ENCODE measurements around the gene HSD17B2.
"Not testable (repeated sequence)": the region's sequence is repeated elsewhere in the genome, so short reads cannot be mapped to it uniquely, and the experiment has no call there.

The HSD17B2 gene

GRCh38 chr16:82074019-82074558, 39.0 kb downstream of the HSD17B2 start:
- no peak overlapping the region for H3K4me3 ChIP-seq (ENCODE audit: low read depth, low read length)

- no peak overlapping the region for H3K4me3 ChIP-seq (ENCODE audit: low read depth, low read length)
Measured at GRCh38 chr16:82078125-82078524, 43.1 kb downstream of the HSD17B2 start.

GRCh38 chr16:82079892-82080291, 44.8 kb downstream of the HSD17B2 start:
- H3K4me3 ChIP-seq (ENCODE audit: low read depth, low read length) = no peak overlapping the region

- H3K4me3 ChIP-seq (ENCODE audit: low read depth, low read length) = no peak overlapping the region
Measured at GRCh38 chr16:82081264-82081663, 46.2 kb downstream of the HSD17B2 start.

GRCh38 chr16:82082097-82082496, 47.0 kb downstream of the HSD17B2 start:
- H3K4me3 ChIP-seq (ENCODE audit: low read depth, low read length) = no peak overlapping the region

GRCh38 chr16:82082543-82083244, 47.6 kb downstream of the HSD17B2 start:
- H3K4me3 ChIP-seq (ENCODE audit: low read depth, low read length) = no peak overlapping the region

- no peak overlapping the region for H3K4me3 ChIP-seq (ENCODE audit: low read depth, low read length)
Measured at GRCh38 chr16:82083710-82084353, 48.8 kb downstream of the HSD17B2 start.

- no peak overlapping the region for H3K4me3 ChIP-seq (ENCODE audit: low read depth, low read length)
Measured at GRCh38 chr16:82085011-82085779, 50.1 kb downstream of the HSD17B2 start.

- no peak overlapping the region for H3K4me3 ChIP-seq (ENCODE audit: low read depth, low read length)
Measured at GRCh38 chr16:82088483-82088882, 53.4 kb downstream of the HSD17B2 start.

GRCh38 chr16:82091241-82091640, 56.2 kb downstream of the HSD17B2 start:
- no peak overlapping the region for H3K4me3 ChIP-seq (ENCODE audit: low read depth, low read length)

- no peak overlapping the region for H3K4me3 ChIP-seq (ENCODE audit: low read depth, low read length)
Measured at GRCh38 chr16:82092711-82093110, 57.7 kb downstream of the HSD17B2 start.

- no peak overlapping the region for H3K4me3 ChIP-seq (ENCODE audit: low read depth, low read length)
Measured at GRCh38 chr16:82093666-82094300, 58.7 kb downstream of the HSD17B2 start.

- H3K4me3 ChIP-seq (ENCODE audit: low read depth, low read length) = no peak overlapping the region
Measured at GRCh38 chr16:82094942-82095540, 60.0 kb downstream of the HSD17B2 start.

- no peak overlapping the region for H3K4me3 ChIP-seq (ENCODE audit: low read depth, low read length)
Measured at GRCh38 chr16:82096641-82097040, 61.6 kb downstream of the HSD17B2 start.

- no peak overlapping the region for H3K4me3 ChIP-seq (ENCODE audit: low read depth, low read length)
Measured at GRCh38 chr16:82105107-82105506, 70.1 kb downstream of the HSD17B2 start.

GRCh38 chr16:82108100-82108499, 73.0 kb downstream of the HSD17B2 start:
- no peak overlapping the region for H3K4me3 ChIP-seq (ENCODE audit: low read depth, low read length)

GRCh38 chr16:82108774-82109173, 73.7 kb downstream of the HSD17B2 start:
- H3K4me3 ChIP-seq (ENCODE audit: low read depth, low read length) = no peak overlapping the region

GRCh38 chr16:82109266-82109665, 74.2 kb downstream of the HSD17B2 start:
- not testable (repeated sequence) for H3K4me3 ChIP-seq (ENCODE audit: low read depth, low read length)

- H3K4me3 ChIP-seq (ENCODE audit: low read depth, low read length) = no peak overlapping the region
Measured at GRCh38 chr16:82111944-82112343, 76.9 kb downstream of the HSD17B2 start.

GRCh38 chr16:82113741-82114140, 78.7 kb downstream of the HSD17B2 start:
- H3K4me3 ChIP-seq (ENCODE audit: low read depth, low read length) = no peak overlapping the region

GRCh38 chr16:82116535-82116934, 81.5 kb downstream of the HSD17B2 start:
- H3K4me3 ChIP-seq (ENCODE audit: low read depth, low read length) = no peak overlapping the region

Measured in iPS-11a (cell line).